HG02840 (cell line): ENCODE data around the gene SYMPK.
"Not testable (repeated sequence)": the region's sequence is repeated elsewhere in the genome, so short reads cannot be mapped to it uniquely, and the experiment has no call there.

Experiments used
- ATAC-seq: cut with Tn5 transposase; IDR thresholded peaks from one replicate; pipeline ENCODE4 v1.9.1; 2021; ENCODE audit warnings: mild to moderate bottlenecking, moderate library complexity, moderate number of reproducible peaks; ENCODE audit not compliant: unreplicated experiment, low FRiP score

Gene SYMPK

GRCh38 chr19:45872095-45872919 lies 9.4 kb upstream of the SYMPK start:
- no peak for ATAC-seq

GRCh38 chr19:45870798-45871197 lies 7.9 kb upstream of the SYMPK start:
- ATAC-seq = no peak

GRCh38 chr19:45867241-45867640 lies 4.3 kb upstream of the SYMPK start:
- ATAC-seq = not testable (repeated sequence)

GRCh38 chr19:45866400-45867176 lies 3.6 kb upstream of the SYMPK start:
- ATAC-seq = no peak

GRCh38 chr19:45865269-45865948 lies 2.5 kb upstream of the SYMPK start:
- ATAC-seq = no peak

GRCh38 chr19:45864629-45865082 lies 1.7 kb upstream of the SYMPK start:
- no peak for ATAC-seq

GRCh38 chr19:45863840-45864628 lies 1.1 kb upstream of the SYMPK start, which contains the start of gene FOXA3:
FOXA3 (plus strand) TSS chr19:45864326; CDS start chr19:45864457, 131 bp downstream.
- ATAC-seq = peak; percentile 30

GRCh38 chr19:45863335-45863839 lies 440 bp upstream of the SYMPK start:
- no peak for ATAC-seq

- no peak for ATAC-seq
Observed at GRCh38 chr19:45862271-45862563, 730 bp downstream of the SYMPK start.

GRCh38 chr19:45860359-45861259 lies 2.3 kb downstream of the SYMPK start:
- ATAC-seq = no peak

- ATAC-seq = no peak
Observed at GRCh38 chr19:45854167-45854778, 8.7 kb downstream of the SYMPK start.

- no peak for ATAC-seq
Observed at GRCh38 chr19:45852983-45853382, 10.0 kb downstream of the SYMPK start.

- no peak for ATAC-seq
Observed at GRCh38 chr19:45852145-45852750, 10.7 kb downstream of the SYMPK start.

- no peak for ATAC-seq
Observed at GRCh38 chr19:45848922-45849321, 14.0 kb downstream of the SYMPK start.

- ATAC-seq = no peak
Observed at GRCh38 chr19:45847663-45848062, 15.3 kb downstream of the SYMPK start.

- no peak for ATAC-seq
Observed at GRCh38 chr19:45842198-45842597, 20.7 kb downstream of the SYMPK start.

- ATAC-seq = no peak
Observed at GRCh38 chr19:45834970-45835369, 28.0 kb downstream of the SYMPK start.

GRCh38 chr19:45828945-45829344 lies 34.0 kb downstream of the SYMPK start:
- no peak for ATAC-seq
